Adrenal gland (tissue), 5 donors: ENCODE measurements around the gene ZBP1.

Experiments
- CTCF ChIP-seq, 6 experiments: fragments of 450-650 bp in 4 of 6; fragments of 200-600 bp in 2 of 6; sonication (generic) in 1 of 6; IDR thresholded peaks; 1 replicate in 5 of 6; 2 replicates in 1 of 6; pipeline versions ENCODE4 v1.5.1 to v1.8.0; 2016 to 2021; ENCODE audit warnings: antibody characterized with exemption in 6 of 6, mild to moderate bottlenecking in 2 of 6, moderate library complexity in 1 of 6
- POLR2A ChIP-seq, 2 donors: fragments of 450-650 bp; IDR thresholded peaks; one replicate each; pipeline ENCODE4 v1.6.1; 2017; ENCODE audit warnings: antibody characterized with exemption in 2 of 2, mild to moderate bottlenecking in 2 of 2, moderate library complexity in 1 of 2
- donor health status: DM: no; HTN: no; CAD: no.

- TF ChIP-seq CTCF (IDR thresholded peaks at IDR 0.05) (no peak), POLR2A (IDR thresholded peaks at IDR 0.05) (no peak)
Observed at GRCh38 chr20:57608516-57608915, 11.7 kb downstream of the ZBP1 start.
